Stimulated activated CD4-positive, alpha-beta T cell treated with anti-CD3 and anti-CD28 coated beads, Interleukin-1b, Interleukin-23, amount 100 ng/mL, for 1 hour (primary cell): Measurements from ENCODE around the gene PARP15.

Experiments used
- DNase-seq, 2 donors: peaks; one replicate each; pipeline ENCODE4 v3.0.0-alpha.2; 2020; ENCODE audit warnings: low read depth in 2 of 2

Gene PARP15

GRCh38 chr3:122572940-122573412 lies 4.5 kb upstream of the PARP15 start:
- no peak for DNase-seq

GRCh38 chr3:122576174-122576940 lies 1.1 kb upstream of the PARP15 start:
- DNase-seq, result no peak

- DNase-seq, result no peak
Observed at GRCh38 chr3:122578069-122578740, 755 bp downstream of the PARP15 start.

GRCh38 chr3:122580470-122580869 lies 3.0 kb downstream of the PARP15 start:
- DNase-seq, result no peak

- DNase-seq, result no peak
Observed at GRCh38 chr3:122581622-122582021, 4.2 kb downstream of the PARP15 start.

- no peak for DNase-seq
Observed at GRCh38 chr3:122582390-122582789, 4.9 kb downstream of the PARP15 start.

GRCh38 chr3:122586098-122586497 lies 8.6 kb downstream of the PARP15 start:
- no peak for DNase-seq

GRCh38 chr3:122586773-122587485 lies 9.5 kb downstream of the PARP15 start:
- no peak for DNase-seq

- no peak for DNase-seq
Observed at GRCh38 chr3:122587572-122587971, 10.1 kb downstream of the PARP15 start.

- DNase-seq, result no peak
Observed at GRCh38 chr3:122589297-122589696, 11.8 kb downstream of the PARP15 start.

GRCh38 chr3:122590610-122591009 lies 13.2 kb downstream of the PARP15 start:
- DNase-seq, result no peak

GRCh38 chr3:122594025-122594424 lies 16.6 kb downstream of the PARP15 start:
- no peak for DNase-seq

GRCh38 chr3:122598151-122598550 lies 20.7 kb downstream of the PARP15 start:
- DNase-seq, result no peak

GRCh38 chr3:122598556-122598955 lies 21.1 kb downstream of the PARP15 start:
- DNase-seq, result no peak

GRCh38 chr3:122602011-122602710 lies 24.7 kb downstream of the PARP15 start:
- no peak for DNase-seq

GRCh38 chr3:122603056-122603455 lies 25.6 kb downstream of the PARP15 start:
- DNase-seq, result no peak

GRCh38 chr3:122606330-122606729 lies 28.9 kb downstream of the PARP15 start:
- DNase-seq, result no peak

GRCh38 chr3:122608916-122609315 lies 31.5 kb downstream of the PARP15 start:
- no peak for DNase-seq

GRCh38 chr3:122609798-122610559 lies 32.5 kb downstream of the PARP15 start:
- DNase-seq, result no peak

GRCh38 chr3:122612696-122613095 lies 35.2 kb downstream of the PARP15 start:
- no peak for DNase-seq

- no peak for DNase-seq
Observed at GRCh38 chr3:122615303-122615702, 37.9 kb downstream of the PARP15 start.
